ENCODE measurements around the gene CCDC57.

- TF ChIP-seq, protein P1, sequence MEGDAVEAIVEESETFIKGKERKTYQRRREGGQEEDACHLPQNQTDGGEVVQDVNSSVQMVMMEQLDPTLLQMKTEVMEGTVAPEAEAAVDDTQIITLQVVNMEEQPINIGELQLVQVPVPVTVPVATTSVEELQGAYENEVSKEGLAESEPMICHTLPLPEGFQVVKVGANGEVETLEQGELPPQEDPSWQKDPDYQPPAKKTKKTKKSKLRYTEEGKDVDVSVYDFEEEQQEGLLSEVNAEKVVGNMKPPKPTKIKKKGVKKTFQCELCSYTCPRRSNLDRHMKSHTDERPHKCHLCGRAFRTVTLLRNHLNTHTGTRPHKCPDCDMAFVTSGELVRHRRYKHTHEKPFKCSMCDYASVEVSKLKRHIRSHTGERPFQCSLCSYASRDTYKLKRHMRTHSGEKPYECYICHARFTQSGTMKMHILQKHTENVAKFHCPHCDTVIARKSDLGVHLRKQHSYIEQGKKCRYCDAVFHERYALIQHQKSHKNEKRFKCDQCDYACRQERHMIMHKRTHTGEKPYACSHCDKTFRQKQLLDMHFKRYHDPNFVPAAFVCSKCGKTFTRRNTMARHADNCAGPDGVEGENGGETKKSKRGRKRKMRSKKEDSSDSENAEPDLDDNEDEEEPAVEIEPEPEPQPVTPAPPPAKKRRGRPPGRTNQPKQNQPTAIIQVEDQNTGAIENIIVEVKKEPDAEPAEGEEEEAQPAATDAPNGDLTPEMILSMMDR (optimal IDR thresholded peaks at IDR 0.05 in 1 of 3, IDR thresholded peaks at IDR 0.05 in 1 of 3, conservative IDR thresholded peaks at IDR 0.05 in 1 of 3; ENCODE audit: extremely low read depth in 1 of 3, insufficient read depth in 2 of 3, low read length in 3 of 3): no peak
- no peak for TF ChIP-seq EZH2 (IDR thresholded peaks at IDR 0.05; ENCODE audit: low read length)
These were observed 135.7 kb downstream of the CCDC57 start for GRCh38 chr17:82076785-82077591.

Measured in keratinocyte (primary cell).